Mucosa of stomach (tissue), 1 donor: ENCODE measurements around the gene NPIPB6.
"Not testable (repeated sequence)": the region's sequence is repeated elsewhere in the genome, so short reads cannot be mapped to it uniquely, and the experiment has no call there.

Experiments used
- H3K27me3 ChIP-seq: one replicate; pipeline ENCODE4 v1.7.0; 2013; ENCODE audit warnings: mild to moderate bottlenecking, low read length; ENCODE audit not compliant: control insufficient read depth, insufficient read depth
- H3K36me3 ChIP-seq: one replicate; pipeline ENCODE4 v1.7.0; 2013; ENCODE audit warnings: low read length; ENCODE audit not compliant: control insufficient read depth, insufficient read depth
- H3K4me1 ChIP-seq: one replicate; pipeline ENCODE4 v1.7.0; 2013; ENCODE audit warnings: mild to moderate bottlenecking, low read length; ENCODE audit not compliant: control insufficient read depth, insufficient read depth
- H3K4me3 ChIP-seq: one replicate; pipeline ENCODE4 v1.7.0; 2013; ENCODE audit warnings: low read length
- H3K9ac ChIP-seq: one replicate; pipeline ENCODE4 v1.7.0; 2013; ENCODE audit warnings: mild to moderate bottlenecking, low read length, moderate library complexity
- H3K9me3 ChIP-seq: one replicate; pipeline ENCODE4 v1.7.0; 2013; ENCODE audit warnings: mild to moderate bottlenecking, low read length, moderate library complexity; ENCODE audit not compliant: control insufficient read depth
- donor health status: Pancreatic carcinoma.

The NPIPB6 gene

DNA sequence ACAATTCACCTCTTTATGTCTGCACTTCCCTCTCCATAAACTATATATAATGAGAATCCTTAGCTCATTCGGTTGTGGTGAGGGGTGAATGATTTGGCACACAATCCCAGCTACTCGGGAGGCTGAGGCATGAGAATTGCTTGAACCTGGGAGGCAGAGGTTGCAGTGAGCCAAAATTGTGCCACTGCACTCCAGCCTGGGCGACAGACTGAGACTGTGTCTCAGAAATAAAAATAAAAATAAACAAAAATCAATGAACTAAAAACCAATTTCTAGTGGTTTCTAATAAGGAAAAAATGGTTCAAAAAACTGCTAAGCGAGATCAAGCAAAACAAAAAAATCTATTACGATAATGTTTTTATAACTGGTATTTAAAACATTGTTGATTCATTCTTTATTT, at the start of gene NPIPB6:
Gene NPIPB6 (minus strand): TSS at position 101 of the 400 bp plus-strand sequence. CDS start 686 bp downstream, outside the sequence.
- not testable (repeated sequence) for H3K36me3 ChIP-seq, H3K4me3 ChIP-seq, H3K27me3 ChIP-seq

DNA sequence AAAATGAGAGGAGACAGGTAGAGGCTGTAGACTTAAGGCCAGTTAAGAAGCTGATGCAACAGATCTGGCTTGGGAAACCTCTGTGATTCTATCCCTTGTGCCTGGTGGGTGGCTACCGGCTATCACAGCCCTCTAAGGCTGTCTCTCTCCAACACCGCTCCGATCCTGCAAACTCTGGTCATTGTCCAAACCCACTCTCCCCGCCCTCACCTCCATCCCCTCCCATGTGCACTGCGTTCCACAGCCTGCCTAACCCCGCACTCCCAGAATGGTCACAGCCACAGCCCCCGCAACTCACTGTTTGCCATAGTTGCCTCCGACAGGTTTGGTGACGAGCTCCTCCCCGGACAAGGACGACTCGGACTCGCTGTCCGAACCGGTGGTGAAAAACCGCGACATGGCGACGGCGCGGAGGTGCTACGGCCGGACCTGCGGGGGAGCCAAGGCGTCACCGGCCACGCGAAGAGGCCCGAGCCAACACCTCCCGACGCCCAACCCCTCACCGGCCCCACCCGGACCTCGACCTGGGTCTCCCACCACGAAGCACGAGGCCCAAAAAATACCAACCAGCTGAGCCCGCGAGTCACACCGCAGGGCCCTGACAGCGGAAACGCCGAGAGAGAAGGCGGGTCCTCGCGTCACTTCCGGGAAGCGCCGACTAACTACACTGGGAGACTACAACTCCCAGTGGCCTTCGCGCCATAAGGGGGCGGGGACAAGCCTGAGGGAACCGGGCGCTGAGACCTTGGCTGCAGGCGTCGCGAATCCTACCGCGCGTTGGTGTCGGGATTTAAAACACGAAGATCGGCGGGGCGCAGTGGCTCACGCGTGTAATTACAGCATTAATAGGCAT, 40.1 kb upstream of the NPIPB6 start, which contains the start of gene EIF3CL:
Gene EIF3CL (minus strand): TSS at position 622 of the 853 bp plus-strand sequence. CDS start 223 bp downstream, at position 399.
- H3K4me3 ChIP-seq, H3K9ac ChIP-seq, H3K27me3 ChIP-seq, H3K36me3 ChIP-seq, H3K4me1 ChIP-seq, H3K9me3 ChIP-seq: not testable (repeated sequence)

More for the DNA sequence above, at the start of gene NPIPB6:
- not testable (repeated sequence) for H3K4me1 ChIP-seq, H3K9ac ChIP-seq, H3K9me3 ChIP-seq

- H3K36me3 ChIP-seq, H3K4me3 ChIP-seq, H3K4me1 ChIP-seq, H3K9me3 ChIP-seq, H3K9ac ChIP-seq, H3K27me3 ChIP-seq: not testable (repeated sequence)
Measured at GRCh38 chr16:28392054-28392453, 28.7 kb upstream of the NPIPB6 start.

DNA sequence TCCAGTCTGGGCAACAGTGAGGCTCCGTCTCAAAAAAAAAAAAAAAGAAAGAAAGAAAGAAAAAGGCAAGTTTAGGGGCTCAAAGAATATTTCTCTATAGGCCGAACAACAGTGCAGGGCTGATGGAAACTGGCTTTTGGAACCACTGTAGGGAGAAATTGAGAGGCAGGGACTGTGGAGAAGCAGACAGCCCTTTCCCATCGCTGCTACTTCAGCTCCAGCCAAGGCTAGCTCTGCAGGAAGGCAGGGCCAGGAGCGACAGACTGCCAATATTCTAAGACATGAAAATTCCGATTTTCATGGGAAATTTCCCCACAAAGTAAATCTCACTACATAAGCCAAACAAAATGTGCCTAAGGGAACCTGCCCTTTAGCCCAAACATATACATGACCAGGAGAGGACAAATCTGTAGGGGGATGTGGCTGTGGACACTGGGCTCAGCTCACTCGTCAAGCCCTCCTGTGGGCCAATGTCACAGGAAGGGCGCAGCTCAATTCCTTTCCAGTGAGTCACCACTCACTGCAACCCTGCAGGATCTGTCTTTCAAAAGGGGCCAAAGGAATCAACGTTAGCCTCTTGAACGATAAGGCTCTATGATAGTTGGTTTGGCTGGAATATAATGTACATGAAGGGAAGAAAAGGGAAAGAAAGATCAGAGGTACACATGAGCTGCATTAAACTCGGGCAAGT, 19.0 kb upstream of the NPIPB6 start:
- H3K4me1 ChIP-seq, H3K4me3 ChIP-seq, H3K9ac ChIP-seq, H3K27me3 ChIP-seq, H3K9me3 ChIP-seq, H3K36me3 ChIP-seq: not testable (repeated sequence)

DNA sequence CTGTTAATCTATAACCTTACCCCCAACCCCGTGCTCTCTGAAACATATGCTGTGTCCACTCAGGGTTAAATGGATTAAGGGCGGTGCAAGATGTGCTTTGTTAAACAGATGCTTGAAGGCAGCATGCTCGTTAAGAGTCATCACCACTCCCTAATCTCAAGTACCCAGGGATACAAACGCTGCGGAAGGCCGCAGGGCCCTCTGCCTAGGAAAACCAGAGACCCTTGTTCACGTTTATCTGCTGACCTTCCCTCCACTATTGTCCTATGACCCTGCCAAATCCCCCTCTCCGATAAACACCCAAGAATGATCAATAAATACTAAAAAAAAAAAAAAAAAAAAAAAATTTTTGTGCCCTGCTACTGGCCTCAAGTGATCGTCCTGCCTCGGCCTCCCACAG, 14.5 kb upstream of the NPIPB6 start:
- H3K4me1 ChIP-seq, H3K9me3 ChIP-seq, H3K9ac ChIP-seq, H3K4me3 ChIP-seq, H3K27me3 ChIP-seq, H3K36me3 ChIP-seq: not testable (repeated sequence)

DNA sequence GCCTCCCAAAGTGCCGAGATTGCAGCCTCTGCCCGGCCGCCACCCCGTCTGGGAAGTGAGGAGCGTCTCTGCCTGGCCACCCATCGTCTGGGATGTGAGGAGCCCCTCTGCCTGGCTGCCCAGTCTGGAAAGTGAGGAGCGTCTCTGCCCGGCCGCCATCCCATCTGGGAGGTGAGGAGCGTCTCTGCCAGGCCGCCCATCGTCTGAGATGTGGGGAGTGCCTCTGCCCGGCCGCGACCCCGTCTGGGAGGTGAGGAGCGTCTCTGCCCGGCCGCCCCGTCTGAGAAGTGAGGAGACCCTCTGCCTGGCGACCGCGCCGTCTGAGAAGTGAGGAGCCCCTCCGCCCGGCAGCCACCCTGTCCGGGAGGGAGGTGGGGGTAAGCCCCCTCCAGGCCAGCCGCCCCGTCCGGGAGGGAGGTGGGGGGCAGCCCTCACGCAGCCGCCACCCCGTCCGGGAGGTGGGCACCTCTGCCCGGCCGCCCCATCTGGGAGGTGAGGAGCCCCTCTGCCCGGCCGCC, 13.9 kb upstream of the NPIPB6 start:
- H3K9me3 ChIP-seq, H3K27me3 ChIP-seq, H3K4me3 ChIP-seq, H3K4me1 ChIP-seq, H3K9ac ChIP-seq, H3K36me3 ChIP-seq: not testable (repeated sequence)

- H3K4me1 ChIP-seq, H3K36me3 ChIP-seq, H3K4me3 ChIP-seq, H3K9me3 ChIP-seq, H3K27me3 ChIP-seq, H3K9ac ChIP-seq: not testable (repeated sequence)
Measured at GRCh38 chr16:28375115-28375514, 11.8 kb upstream of the NPIPB6 start.

DNA sequence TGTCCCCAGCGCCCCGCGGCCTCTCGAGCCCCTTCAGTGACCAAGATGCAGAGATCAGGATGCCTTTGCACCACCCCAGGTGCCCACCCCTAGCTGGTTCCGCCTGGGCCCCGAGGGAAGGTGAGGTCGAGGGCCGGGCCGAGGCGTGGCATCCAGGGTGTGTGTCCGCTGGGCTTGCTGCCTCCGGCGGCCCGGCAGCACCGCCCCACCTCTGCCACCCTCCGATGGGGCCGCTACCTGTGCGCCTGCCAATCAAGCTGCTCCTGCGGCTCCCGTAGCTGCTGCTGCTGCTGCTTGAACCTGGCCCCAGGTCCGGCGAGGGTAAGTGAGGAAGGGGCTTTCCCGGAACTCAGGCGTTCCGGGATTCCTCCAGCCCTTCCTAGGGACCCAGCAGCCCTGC, 11.0 kb upstream of the NPIPB6 start:
- not testable (repeated sequence) for H3K9ac ChIP-seq, H3K4me3 ChIP-seq, H3K9me3 ChIP-seq, H3K4me1 ChIP-seq, H3K27me3 ChIP-seq, H3K36me3 ChIP-seq

- not testable (repeated sequence) for H3K4me1 ChIP-seq, H3K4me3 ChIP-seq, H3K36me3 ChIP-seq, H3K9me3 ChIP-seq, H3K9ac ChIP-seq, H3K27me3 ChIP-seq
Measured at GRCh38 chr16:28367926-28368325, 4.6 kb upstream of the NPIPB6 start.

DNA sequence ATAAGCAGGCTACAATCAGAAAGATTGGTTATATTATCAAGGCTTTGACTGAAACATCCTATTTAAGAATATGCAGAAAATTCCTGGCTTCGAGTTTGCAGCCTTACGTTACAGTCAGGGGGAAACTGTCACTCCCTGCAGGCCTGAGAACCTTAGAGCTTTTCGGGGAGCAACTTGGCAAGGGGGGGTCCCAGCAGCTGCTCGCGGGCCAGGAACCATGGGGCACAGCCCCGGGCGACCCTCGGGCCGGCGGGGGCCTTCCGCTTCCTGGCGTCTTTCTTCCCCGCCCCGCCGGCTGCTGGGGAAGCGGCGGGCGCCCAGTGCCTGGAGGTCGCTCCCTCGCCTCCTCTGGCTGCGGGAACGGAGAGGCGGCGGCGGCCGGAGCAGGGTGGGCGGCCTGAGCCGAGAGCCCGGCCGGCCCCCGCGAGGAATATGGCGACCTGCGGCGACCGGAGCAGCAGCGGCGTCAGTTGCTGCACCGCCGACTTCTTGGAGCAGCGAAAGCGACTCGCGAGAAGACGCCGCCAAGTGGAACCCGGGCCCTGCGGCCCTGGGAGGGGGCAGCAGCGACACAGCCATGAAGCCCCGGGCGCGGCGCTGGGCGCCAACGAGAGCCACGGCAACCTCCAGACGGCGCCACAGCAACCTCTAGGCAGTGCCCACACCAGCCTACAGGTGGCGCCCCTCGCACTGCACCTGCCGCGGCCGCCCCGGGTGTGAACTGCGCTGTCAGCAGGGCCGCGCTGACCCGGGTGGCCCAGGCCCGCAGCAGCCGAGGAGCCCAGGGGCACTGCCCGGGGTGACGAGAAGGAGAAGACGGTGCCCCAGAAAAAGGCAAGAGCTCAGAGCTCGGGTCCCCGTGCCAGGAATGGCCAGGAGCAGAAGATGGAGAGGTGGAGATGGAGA, 1.2 kb upstream of the NPIPB6 start:
- not testable (repeated sequence) for H3K4me3 ChIP-seq, H3K27me3 ChIP-seq, H3K4me1 ChIP-seq, H3K36me3 ChIP-seq, H3K9ac ChIP-seq, H3K9me3 ChIP-seq

GRCh38 chr16:28362600-28362999, 708 bp downstream of the NPIPB6 start:
- H3K36me3 ChIP-seq, H3K9me3 ChIP-seq, H3K4me3 ChIP-seq, H3K4me1 ChIP-seq, H3K9ac ChIP-seq, H3K27me3 ChIP-seq: not testable (repeated sequence)

GRCh38 chr16:28338230-28338629, 25.1 kb downstream of the NPIPB6 start:
- not testable (repeated sequence) for H3K4me3 ChIP-seq, H3K4me1 ChIP-seq, H3K9ac ChIP-seq, H3K9me3 ChIP-seq, H3K36me3 ChIP-seq, H3K27me3 ChIP-seq
